Neuronal stem cell (in vitro differentiated cells): Measurements from ENCODE around the gene MRPL1.

Experiments
- DNase-seq: peaks from one replicate; pipeline ENCODE4 v3.0.0-alpha.2; 2013; ENCODE audit warnings: low spot score
- H2AFZ ChIP-seq: one replicate; pipeline ENCODE4 v1.6.1; 2013; ENCODE audit warnings: mild to moderate bottlenecking, low read length, inconsistent platforms
- H2AK5ac ChIP-seq: 2 replicates; pipeline ENCODE4 v1.6.1; 2013; ENCODE audit warnings: low read depth, mild to moderate bottlenecking, inconsistent platforms, low read length, moderate library complexity, mixed read lengths
- H2BK120ac ChIP-seq: 2 replicates; pipeline ENCODE4 v1.6.1; 2013; ENCODE audit warnings: low read depth, mild to moderate bottlenecking, inconsistent platforms, low read length, moderate library complexity, mixed read lengths
- H2BK12ac ChIP-seq: one replicate; pipeline ENCODE4 v1.6.1; 2013; ENCODE audit warnings: low read length, inconsistent platforms
- H2BK15ac ChIP-seq: 2 replicates; pipeline ENCODE4 v1.6.1; 2013; ENCODE audit warnings: mild to moderate bottlenecking, low read length, inconsistent platforms, mixed read lengths
- H2BK5ac ChIP-seq: one replicate; pipeline ENCODE4 v1.6.1; 2013; ENCODE audit warnings: inconsistent platforms, mild to moderate bottlenecking, low read length, moderate library complexity
- H3K14ac ChIP-seq: one replicate; pipeline ENCODE4 v1.6.1; 2013; ENCODE audit warnings: low read length, inconsistent platforms
- H3K18ac ChIP-seq: 2 replicates; pipeline ENCODE4 v1.6.1; 2013; ENCODE audit warnings: low read length, inconsistent platforms
- H3K23ac ChIP-seq: 2 replicates; pipeline ENCODE4 v1.6.1; 2013; ENCODE audit warnings: low read depth, mild to moderate bottlenecking, mixed read lengths, low read length, inconsistent platforms; ENCODE audit not compliant: poor library complexity
- H3K27ac ChIP-seq: replicated peaks from 3 replicates; pipeline ENCODE4 v1.5.1; 2013; ENCODE audit warnings: low read length, inconsistent platforms
- H3K27me3 ChIP-seq, 3 experiments: 2 replicates each; pipeline ENCODE4 v1.6.1; 2013; ENCODE audit warnings: low read length in 3 of 3, mild to moderate bottlenecking in 2 of 3, inconsistent platforms in 1 of 3, low read depth in 1 of 3, mixed read lengths in 1 of 3, moderate library complexity in 1 of 3; ENCODE audit not compliant: control insufficient read depth in 3 of 3, insufficient read depth in 3 of 3
- H3K36me3 ChIP-seq, 2 donors: replicated peaks in 1 of 2; 2 replicates each; pipeline ENCODE4 v1.6.1; 2013; ENCODE audit warnings: low read length in 2 of 2; ENCODE audit not compliant: control insufficient read depth in 2 of 2, insufficient read depth in 2 of 2
- H3K4ac ChIP-seq: 2 replicates; pipeline ENCODE4 v1.6.1; 2013; ENCODE audit warnings: inconsistent platforms, mild to moderate bottlenecking, low read length, moderate library complexity
- H3K4me1 ChIP-seq, 2 donors: 1 replicate in 1 of 2; 2 replicates in 1 of 2; pipeline ENCODE4 v1.6.1; 2013; ENCODE audit warnings: low read length in 2 of 2, low read depth in 1 of 2; ENCODE audit not compliant: control insufficient read depth in 2 of 2, insufficient read depth in 1 of 2
- H3K4me2 ChIP-seq: one replicate; pipeline ENCODE4 v1.6.1; 2013; ENCODE audit warnings: mild to moderate bottlenecking, low read length, inconsistent platforms; ENCODE audit not compliant: insufficient read depth, poor library complexity, severe bottlenecking
- H3K4me3 ChIP-seq, 2 donors: 2 replicates each; pipeline ENCODE4 v1.5.1; 2013; ENCODE audit warnings: low read length in 2 of 2, mild to moderate bottlenecking in 2 of 2, inconsistent platforms in 1 of 2, moderate library complexity in 1 of 2
- H3K79me1 ChIP-seq: one replicate; pipeline ENCODE4 v1.6.1; 2013; ENCODE audit warnings: low read depth, mild to moderate bottlenecking, inconsistent platforms, low read length, moderate library complexity
- H3K9ac ChIP-seq: one replicate; pipeline ENCODE4 v1.6.1; 2013; ENCODE audit warnings: mild to moderate bottlenecking, low read depth, low read length, inconsistent platforms; ENCODE audit not compliant: poor library complexity
- H3K9me3 ChIP-seq, 2 donors: replicated peaks in 1 of 2; 2 replicates each; pipeline versions ENCODE3 to v1.6.1; 2013; ENCODE audit warnings: low read length in 2 of 2, mild to moderate bottlenecking in 2 of 2, inconsistent platforms in 1 of 2, low read depth in 1 of 2, mixed read lengths in 1 of 2, moderate library complexity in 1 of 2; ENCODE audit not compliant: control insufficient read depth in 2 of 2, insufficient read depth in 1 of 2
- H4K8ac ChIP-seq: one replicate; pipeline ENCODE4 v1.6.1; 2013; ENCODE audit warnings: low read depth, mild to moderate bottlenecking, inconsistent platforms, low read length, moderate library complexity
- H4K91ac ChIP-seq: one replicate; pipeline ENCODE4 v1.6.1; 2013; ENCODE audit warnings: low read length, low read depth, mild to moderate bottlenecking, inconsistent platforms; ENCODE audit not compliant: poor library complexity
- WGBS, 2 donors: extraction: QIAGEN DNeasy Blood & Tissue Kit; methylation state at CpG; one replicate each; pipeline ENCODE4 v1.1.7; 2013; ENCODE audit warnings: missing lambda C conversion rate in 2 of 2, mixed read lengths in 1 of 2; ENCODE audit not compliant: insufficient read length in 2 of 2, insufficient replicate concordance in 1 of 2; ENCODE audit errors: extremely low coverage in 2 of 2; 5-methylcytosine and 5-hydroxymethylcytosine counted together

MRPL1 gene

DNA sequence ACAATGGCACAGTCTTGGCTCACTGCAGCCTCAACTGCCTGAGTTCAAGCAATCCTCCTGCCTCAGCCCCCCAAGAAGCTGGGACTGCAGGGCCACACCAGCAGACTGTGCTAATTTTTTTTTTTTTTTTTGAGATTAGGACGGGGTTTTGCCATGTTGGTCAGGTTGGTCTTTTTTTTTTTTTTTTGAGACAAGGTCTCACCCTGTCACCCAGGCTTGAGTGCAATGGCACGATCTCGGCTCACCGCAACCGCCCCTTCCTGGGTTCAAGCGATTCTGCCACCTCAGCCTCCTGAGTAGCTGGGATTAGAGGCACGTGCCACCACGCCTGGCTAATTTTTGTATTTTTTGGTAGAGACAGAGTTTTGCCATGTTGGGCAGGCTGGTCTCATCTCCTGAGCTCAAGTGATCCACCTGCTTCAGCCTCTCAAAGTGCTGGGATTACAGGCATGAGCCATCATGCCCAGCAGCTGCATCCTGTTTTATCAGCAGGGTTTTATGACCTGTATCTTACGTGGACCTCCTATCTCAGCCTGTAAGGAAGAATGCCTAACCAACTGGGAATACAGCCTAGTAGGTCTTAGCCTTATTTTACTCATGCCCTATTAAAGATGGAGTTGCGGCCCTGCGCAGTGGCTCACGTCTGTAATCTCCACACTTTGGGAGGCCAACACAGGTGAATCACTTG lies 13.2 kb upstream of the MRPL1 start:
- Histone ChIP-seq H3K4me1 (no peaks in the 10 kb centered on the region), H3K4me3 (no peak overlapping the region), H2BK12ac (no peak overlapping the region), H3K9me3 (no peaks in the 10 kb centered on the region), H3K4ac (no peak overlapping the region), H3K27ac (no peak overlapping the region), H3K79me1 (no peaks in the 10 kb centered on the region), H2AK5ac (no peak overlapping the region), H4K91ac (no peak overlapping the region), H3K18ac (no peak overlapping the region), H3K23ac (no peak overlapping the region), H2BK15ac (no peak overlapping the region), H2BK5ac (no peak overlapping the region), H3K4me2 (no peak overlapping the region), H3K14ac (no peak overlapping the region), H3K27me3 (no peaks in the 10 kb centered on the region), H3K36me3 (no peaks in the 10 kb centered on the region), H2BK120ac (no peak overlapping the region), H3K9ac (no peak overlapping the region), H4K8ac (no peak overlapping the region), H2AFZ (no peak overlapping the region)
- WGBS, 2 donors = no CpG with 5 or more reads among the region's 12 CpGs
- DNase-seq = no peak

DNA sequence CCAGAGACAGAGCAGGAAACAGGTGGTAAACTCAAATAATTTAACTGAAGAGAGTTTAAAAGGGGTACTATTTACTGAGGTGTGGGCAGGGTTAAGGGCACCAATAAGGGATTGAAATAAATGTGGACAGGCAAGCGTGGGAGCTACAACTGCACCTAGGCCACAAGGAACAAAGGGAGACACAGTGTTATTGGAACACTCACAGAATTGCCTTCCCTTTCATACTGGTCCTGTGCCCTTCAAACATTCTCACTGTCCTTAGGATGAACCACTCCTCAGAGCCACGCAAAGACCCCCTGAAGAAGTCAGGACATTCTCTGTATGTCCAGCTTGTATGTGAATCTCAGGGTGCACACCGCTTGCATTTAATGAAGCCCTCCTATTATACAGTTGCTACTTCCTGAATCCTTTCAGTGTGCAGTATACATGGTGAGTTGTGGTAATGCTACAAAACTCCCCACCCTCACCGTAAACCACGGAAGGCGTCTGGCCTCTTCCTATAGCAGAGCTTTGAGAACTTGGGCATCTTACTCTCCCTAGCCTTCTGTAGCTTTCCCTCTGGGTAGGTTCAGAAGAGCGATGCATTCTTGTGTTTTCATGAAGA lies 9.6 kb upstream of the MRPL1 start:
- H2AK5ac ChIP-seq = no peak overlapping the region
- H3K27ac ChIP-seq = no peak overlapping the region
- H3K4me3 ChIP-seq = no peak overlapping the region
- no peak overlapping the region for H3K4ac ChIP-seq
- H3K36me3 ChIP-seq = no peaks in the 10 kb centered on the region
- no peak overlapping the region for H3K9ac ChIP-seq
- no peak for DNase-seq
- no peak overlapping the region for H3K14ac ChIP-seq
- no peaks in the 10 kb centered on the region for H3K9me3 ChIP-seq
- no peak overlapping the region for H2BK12ac ChIP-seq
- H4K8ac ChIP-seq = no peak overlapping the region
- no peak overlapping the region for H2BK120ac ChIP-seq
- WGBS, 2 donors = no CpG with 5 or more reads among the region's 7 CpGs
- no peaks in the 10 kb centered on the region for H3K27me3 ChIP-seq
- H2BK5ac ChIP-seq = no peak overlapping the region
- H3K4me1 ChIP-seq = no peaks in the 10 kb centered on the region
- H3K4me2 ChIP-seq = no peak overlapping the region
- no peak overlapping the region for H2BK15ac ChIP-seq
- H2AFZ ChIP-seq = peak overlapping the region; percentile 57
- H3K23ac ChIP-seq = no peak overlapping the region
- H3K18ac ChIP-seq = no peak overlapping the region
- H4K91ac ChIP-seq = no peak overlapping the region
- no peaks in the 10 kb centered on the region for H3K79me1 ChIP-seq

DNA sequence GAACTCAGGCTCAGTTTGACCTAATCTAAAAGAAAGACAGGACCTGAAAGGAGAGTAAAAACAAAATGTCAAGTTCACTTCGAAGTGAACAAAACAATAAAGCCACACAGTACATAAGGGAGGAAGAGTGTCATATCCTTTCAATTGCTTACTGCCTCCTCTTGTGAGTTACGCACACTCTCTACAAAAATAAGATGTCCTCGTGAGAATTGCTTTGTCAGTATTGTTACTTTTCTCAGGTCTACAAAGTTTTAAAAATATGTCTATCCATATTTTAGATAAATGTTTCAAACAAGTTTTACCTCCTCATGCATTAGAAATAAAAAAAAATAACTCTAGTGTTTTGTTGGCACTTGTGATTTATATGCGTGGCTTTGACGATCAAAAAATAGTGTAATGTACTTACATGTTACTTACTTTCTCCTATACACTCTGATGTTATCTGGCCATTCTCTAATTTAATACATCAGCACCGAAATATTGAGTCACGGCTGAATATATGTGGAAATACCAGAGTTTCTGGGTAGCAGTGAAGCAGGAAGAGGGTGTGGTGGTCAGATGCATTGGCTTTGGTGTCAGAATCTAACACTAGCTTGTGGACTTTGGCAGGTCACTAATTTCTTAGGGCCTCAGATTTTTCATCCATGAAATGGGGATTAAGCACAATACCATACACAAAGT lies 8.1 kb upstream of the MRPL1 start:
- WGBS, 2 donors = no CpG with 5 or more reads among the region's 7 CpGs
- H2BK120ac ChIP-seq = no peak overlapping the region
- no peaks in the 10 kb centered on the region for H3K4me1 ChIP-seq

DNA sequence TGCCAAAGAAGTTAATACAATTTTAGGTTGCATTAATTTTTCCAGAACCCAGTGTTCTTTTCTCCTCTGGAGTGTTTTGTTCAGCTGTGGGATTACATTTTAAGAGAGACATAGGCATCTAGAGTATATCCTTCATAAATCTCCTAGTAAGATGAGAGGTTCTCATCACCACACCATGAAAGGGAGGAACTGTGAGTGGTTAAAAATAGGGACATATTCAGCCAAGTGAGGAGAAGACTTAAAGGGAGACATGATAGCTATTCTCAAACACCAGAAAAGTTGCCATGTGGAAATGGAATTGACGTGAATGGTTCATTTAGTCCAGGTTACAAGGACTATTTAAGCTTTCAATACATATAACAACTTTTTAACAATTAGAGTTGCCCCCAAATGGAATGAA lies 6.5 kb upstream of the MRPL1 start:
- H3K27me3 ChIP-seq = no peaks in the 10 kb centered on the region
- no peak overlapping the region for H4K91ac ChIP-seq
- H3K9ac ChIP-seq = no peak overlapping the region
- H3K4me2 ChIP-seq = no peak overlapping the region
- H2AFZ ChIP-seq = no peak overlapping the region
- H3K79me1 ChIP-seq = no peaks in the 10 kb centered on the region
- no peak overlapping the region for H3K14ac ChIP-seq
- H3K9me3 ChIP-seq = no peaks in the 10 kb centered on the region
- H2BK120ac ChIP-seq = no peak overlapping the region
- H3K4me3 ChIP-seq = no peak overlapping the region
- H3K27ac ChIP-seq = no peak overlapping the region
- H3K4ac ChIP-seq = no peak overlapping the region
- no peak overlapping the region for H2BK5ac ChIP-seq
- H2AK5ac ChIP-seq = no peak overlapping the region
- no peak for DNase-seq
- no peaks in the 10 kb centered on the region for H3K36me3 ChIP-seq
- WGBS, 2 donors = no CpG with 5 or more reads among the region's 1 CpG
- H2BK12ac ChIP-seq = no peak overlapping the region
- H3K18ac ChIP-seq = no peak overlapping the region
- H3K23ac ChIP-seq = no peak overlapping the region
- H2BK15ac ChIP-seq = no peak overlapping the region
- H4K8ac ChIP-seq = no peak overlapping the region
- H3K4me1 ChIP-seq = no peaks in the 10 kb centered on the region

More for the DNA sequence above, 8.1 kb upstream of the MRPL1 start:
- H3K9me3 ChIP-seq = no peaks in the 10 kb centered on the region
- H3K9ac ChIP-seq = no peak overlapping the region
- no peak overlapping the region for H3K18ac ChIP-seq
- no peaks in the 10 kb centered on the region for H3K27me3 ChIP-seq
- no peak overlapping the region for H3K4me3 ChIP-seq
- no peak overlapping the region for H3K27ac ChIP-seq
- no peak overlapping the region for H4K8ac ChIP-seq
- no peak overlapping the region for H3K14ac ChIP-seq
- no peak for DNase-seq
- no peak overlapping the region for H2AFZ ChIP-seq
- H3K23ac ChIP-seq = no peak overlapping the region
- no peak overlapping the region for H3K4ac ChIP-seq
- no peaks in the 10 kb centered on the region for H3K79me1 ChIP-seq
- H2AK5ac ChIP-seq = no peak overlapping the region
- no peak overlapping the region for H2BK5ac ChIP-seq
- no peaks in the 10 kb centered on the region for H3K36me3 ChIP-seq
- no peak overlapping the region for H2BK15ac ChIP-seq
- no peak overlapping the region for H3K4me2 ChIP-seq
- no peak overlapping the region for H2BK12ac ChIP-seq
- no peak overlapping the region for H4K91ac ChIP-seq
